Endometrial microvascular endothelial cells (primary cell): ENCODE results near the gene CRYGN. TPM values are rescaled to one million over a fixed set of nuclear protein-coding genes. Genes with fewer than 3 reads are reported as not detected.

Experiments used
- in situ Hi-C: cut with HindIII; loops from 2 replicates; pipeline ENCODE4 v1.10.0; 2017; ENCODE audit warnings: low sequenced_read_pairs, low pct_unique_long_range_greater_than_20kb; ENCODE audit errors: inconsistent ontology term
- total RNA-seq: library from RNA; depleted of rRNA; stranded (reverse); fragments of >200 nt; gene quantifications from one replicate; pipeline ENCODE4 v1.2.3, GENCODE V29; 2015; ENCODE audit errors: inconsistent ontology term

CRYGN gene
- total RNA-seq, 1 donor from 2014 or later, result not detected

GRCh38 chr7:151461942-151462230, 21.9 kb upstream of the CRYGN start:
- in situ Hi-C loops, result no loop called here

GRCh38 chr7:151461096-151461941, 21.4 kb upstream of the CRYGN start:
- in situ Hi-C loops, result no loop called here

- in situ Hi-C loops, result no loop called here
Measured at GRCh38 chr7:151460474-151460855, 20.5 kb upstream of the CRYGN start.

GRCh38 chr7:151459726-151460473, 20.0 kb upstream of the CRYGN start:
- in situ Hi-C loops, result no loop called here

- in situ Hi-C loops, result no loop called here
Measured at GRCh38 chr7:151457534-151457933, 17.6 kb upstream of the CRYGN start.

- in situ Hi-C loops, result no loop called here
Measured at GRCh38 chr7:151456782-151457181, 16.8 kb upstream of the CRYGN start.

- in situ Hi-C loops, result no loop called here
Measured at GRCh38 chr7:151456276-151456675, 16.3 kb upstream of the CRYGN start.

GRCh38 chr7:151455690-151456089, 15.7 kb upstream of the CRYGN start:
- in situ Hi-C loops, result no loop called here

- in situ Hi-C loops, result no loop called here
Measured at GRCh38 chr7:151454932-151455530, 15.1 kb upstream of the CRYGN start.

- in situ Hi-C loops, result no loop called here
Measured at GRCh38 chr7:151454305-151454704, 14.4 kb upstream of the CRYGN start.

GRCh38 chr7:151453326-151453791, 13.4 kb upstream of the CRYGN start:
- in situ Hi-C loops, result no loop called here

GRCh38 chr7:151452680-151453325, 12.9 kb upstream of the CRYGN start:
- in situ Hi-C loops, result no loop called here

GRCh38 chr7:151451626-151452571, 12.0 kb upstream of the CRYGN start:
- in situ Hi-C loops, result no loop called here

- in situ Hi-C loops, result no loop called here
Measured at GRCh38 chr7:151451156-151451555, 11.2 kb upstream of the CRYGN start.

GRCh38 chr7:151449990-151450389, 10.0 kb upstream of the CRYGN start:
- in situ Hi-C loops, result no loop called here

GRCh38 chr7:151448261-151449252, 8.6 kb upstream of the CRYGN start:
- in situ Hi-C loops, result no loop called here

- in situ Hi-C loops, result no loop called here
Measured at GRCh38 chr7:151447901-151448260, 7.9 kb upstream of the CRYGN start.
